ENCODE results near the gene PTPRD.

GRCh38 chr9:9558907-9559306 lies 1053.9 kb downstream of the PTPRD start:
- TF ChIP-seq POLR2AphosphoS5 (IDR thresholded peaks at IDR 0.05; ENCODE audit: borderline replicate concordance, low read depth, low read length) (no peak), EZH2 (IDR thresholded peaks at IDR 0.05) (no peak)
